HepG2 (cell line): ENCODE data around the gene DCLRE1B. TPM values are rescaled to one million over a fixed set of nuclear protein-coding genes. Genes with fewer than 3 reads are reported as not detected.

ENCODE experiments used
- ATAC-seq: fragments of 200-7000 bp; cut with Tn5 transposase; 3 replicates; pipeline ENCODE4 v1.9.1; 2020; ENCODE audit warnings: mild to moderate bottlenecking, moderate library complexity
- BruUV-seq: library from RNA; stranded (reverse); fragments of 400-500 nt; replicated peaks from 2 replicates; lab custom pipeline; 2021; lab: Mats Ljungman, UMichigan
- CTCF ChIA-PET: fragments of 300-600 bp; formaldehyde crosslinking; extraction: SDS; loops from one replicate; lab custom pipeline; 2021; ENCODE audit warnings: low total read pairs, inconsistent platforms, low intra/inter-chr PET ratio; lab: Yijun Ruan, JAX
- POLR2A ChIA-PET: fragments of 350-600 bp; sonication (Branson Sonifier 250); formaldehyde crosslinking; loops from one replicate; lab custom pipeline; 2020; ENCODE audit warnings: antibody characterized with exemption, inconsistent platforms; lab: Yijun Ruan, JAX
- DNase-seq: peaks from one replicate; pipeline ENCODE4 v3.0.0-alpha.2; 2015; ENCODE audit warnings: low spot score
- FAIRE-seq: peaks from 3 replicates; lab custom pipeline; 2011; peaks lifted over from hg19 to GRCh38; lab: Jason Lieb, UNC
- H2AFZ ChIP-seq: one replicate; pipeline ENCODE4 v1.6.1; 2011; ENCODE audit warnings: low read length, inconsistent platforms
- H3K27ac ChIP-seq: fragments of 300-600 bp; 3 replicates; pipeline ENCODE4 v1.8.0; 2011; ENCODE audit warnings: mixed run types, mild to moderate bottlenecking, mixed read lengths, low read length, inconsistent platforms; ENCODE audit not compliant: insufficient read depth; ENCODE audit errors: extremely low read length
- H3K27me3 ChIP-seq, 2 experiments: fragments of 200-600 bp in 1 of 2; 2 replicates in 1 of 2; 3 replicates in 1 of 2; pipeline versions ENCODE4 v1.6.0 to v1.8.0; 2011; ENCODE audit warnings: low read length in 2 of 2, mild to moderate bottlenecking in 2 of 2, moderate library complexity in 2 of 2, inconsistent platforms in 1 of 2; ENCODE audit not compliant: insufficient read depth in 2 of 2, control insufficient read depth in 1 of 2
- H3K36me3 ChIP-seq, 2 experiments: fragments of 200-600 bp in 1 of 2; replicated peaks in 1 of 2; 2 replicates in 1 of 2; 3 replicates in 1 of 2; pipeline versions ENCODE4 v1.5.1 to v1.8.0; 2011; ENCODE audit warnings: low read length in 2 of 2, inconsistent platforms in 1 of 2; ENCODE audit not compliant: insufficient read depth in 2 of 2, control insufficient read depth in 1 of 2
- H3K4me1 ChIP-seq: 2 replicates; pipeline ENCODE4 v1.5.1; 2012; ENCODE audit warnings: low read length, inconsistent platforms; ENCODE audit not compliant: insufficient read depth
- H3K4me2 ChIP-seq: 2 replicates; pipeline ENCODE4 v1.6.0; 2011; ENCODE audit warnings: low read depth, low read length, inconsistent platforms
- H3K4me3 ChIP-seq, 3 experiments: fragments of 200-600 bp in 1 of 3; sonication (generic), shearing (Covaris generic) in 1 of 3; replicated peaks in 1 of 3; 2 replicates each; pipeline ENCODE4 v1.5.1; 2011 to 2016; ENCODE audit warnings: low read length in 3 of 3, inconsistent platforms in 2 of 3, low read depth in 2 of 3, mild to moderate bottlenecking in 2 of 3, control low read depth in 1 of 3, mixed read lengths in 1 of 3; ENCODE audit not compliant: insufficient read depth in 1 of 3
- H3K79me2 ChIP-seq: one replicate; pipeline ENCODE4 v1.6.1; 2011; ENCODE audit warnings: low read length, inconsistent platforms; ENCODE audit not compliant: insufficient read depth
- H3K9ac ChIP-seq: 2 replicates; pipeline ENCODE4 v1.6.0; 2011; ENCODE audit warnings: mild to moderate bottlenecking, low read depth, low read length, inconsistent platforms; ENCODE audit not compliant: insufficient read depth
- H3K9me3 ChIP-seq: 2 replicates; pipeline ENCODE4 v1.5.1; 2012; ENCODE audit warnings: mild to moderate bottlenecking, low read length
- H4K20me1 ChIP-seq: 2 replicates; pipeline ENCODE4 v1.6.0; 2011; ENCODE audit warnings: inconsistent platforms, mild to moderate bottlenecking, low read length, moderate library complexity; ENCODE audit not compliant: insufficient read depth
- PLSCR1 ChIP-seq: sonication (generic); formaldehyde crosslinking; IDR thresholded peaks from 2 replicates; pipeline ENCODE4 v1.5.0; 2020; ENCODE audit warnings: missing genetic modification reagents, mild to moderate bottlenecking, borderline replicate concordance
- RFXAP ChIP-seq: sonication (generic); formaldehyde crosslinking; IDR thresholded peaks from 2 replicates; pipeline ENCODE4 v1.4.0; 2020; ENCODE audit warnings: missing genetic modification reagents, borderline replicate concordance
- SETDB1 ChIP-seq: sonication (generic); formaldehyde crosslinking; IDR thresholded peaks from 2 replicates; pipeline ENCODE4 v1.5.1; 2020; ENCODE audit warnings: missing genetic modification reagents, mild to moderate bottlenecking, borderline replicate concordance
- UBTF ChIP-seq: sonication (generic); formaldehyde crosslinking; IDR thresholded peaks from 2 replicates; pipeline ENCODE4 v1.4.0; 2020; ENCODE audit warnings: mild to moderate bottlenecking, missing genetic modification reagents
- WGBS: methylation state at CpG from one replicate; pipeline ENCODE4 v1.1.6; 2017; ENCODE audit warnings: low lambda C conversion rate; 5-methylcytosine and 5-hydroxymethylcytosine counted together
- in situ Hi-C: cut with HindIII; loops from 2 replicates; pipeline ENCODE4 v1.10.0; 2017; ENCODE audit warnings: low pct_unique_long_range_greater_than_20kb; ENCODE audit not compliant: extremely low pct_ligation_motif_present
- intact Hi-C: fragments of 100-400 bp; cut with micrococcal nuclease; formaldehyde crosslinking; loops from one replicate; pipeline ENCODE4 v1.10.0; 2022; ENCODE audit not compliant: unreplicated experiment
- polyA plus RNA-seq, 8 experiments: library from polyadenylated mRNA; depleted of rRNA in 3 of 8; stranded (reverse) in 7 of 8; unstranded in 1 of 8; fragments of >200 nt; fragmentation: Illumina TruSeq in 4 of 8; extraction: Trizol in 4 of 8; gene quantifications; 2 replicates each; pipeline versions ENCODE4 v1.2.1 to v1.2.3, GENCODE V29; 2011 to 2016; ENCODE audit warnings: low read depth in 4 of 8, missing spikeins in 1 of 8, mixed read lengths in 1 of 8; ENCODE audit not compliant: insufficient read depth in 1 of 8
- total RNA-seq, 5 experiments: library from RNA; depleted of rRNA; stranded (reverse); fragments of >200 nt; fragmentation: Illumina TruSeq; extraction: Trizol; gene quantifications; 2 replicates each; pipeline ENCODE4 v1.2.3, GENCODE V29; 2016; ENCODE audit warnings: low read depth in 1 of 5
- TF ChIP-seq, protein P1 (sequence below): sonication (generic); formaldehyde crosslinking; conservative IDR thresholded peaks from 2 replicates; pipeline ENCODE4 v1.8.1; 2023; ENCODE audit warnings: missing genetic modification reagents

Gene DCLRE1B
- total and polyA plus RNA-seq, 2 of the 13 experiments (the other 11 are each of a cell fraction or from before 2014, with no cell fraction given) = 2.7 to 8.0 TPM

DNA sequence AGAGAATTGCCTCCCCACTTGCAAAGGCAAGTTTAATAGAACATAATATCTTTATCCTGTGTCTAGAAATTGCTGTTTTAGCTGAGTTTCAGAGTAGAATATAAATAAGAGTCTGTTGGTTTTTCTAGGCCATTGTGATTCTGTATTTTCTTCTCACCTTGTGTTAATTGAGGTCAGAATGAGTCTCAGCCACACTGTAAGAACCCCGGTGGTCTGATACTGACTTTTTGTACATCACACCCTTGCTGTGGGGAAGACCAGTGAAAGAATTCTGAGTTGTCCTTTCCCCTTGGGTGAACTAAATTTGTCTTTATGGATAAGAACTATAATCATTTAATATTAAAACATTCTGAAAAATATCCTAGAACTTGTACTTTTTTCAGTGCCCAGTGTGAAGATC, 30.8 kb downstream of the DCLRE1B start:
- DNase-seq (no peak), FAIRE-seq (no peak), ATAC-seq (no peak)
- peaks cover 89% of the 10 kb centered on the region for H3K79me2 ChIP-seq
- peaks cover 4 to 11% of the 10 kb centered on the region in 2 experiments; a peak in 3 of 5 replicates for H3K36me3 ChIP-seq
- in situ Hi-C loops (no loop called here), intact Hi-C loops (no loop called here)
- H4K20me1 ChIP-seq = peaks cover 23% of the 10 kb centered on the region
- H2AFZ ChIP-seq = no peak overlapping the region
- ChIA-PET POLR2A (no interaction called here), CTCF (no interaction called here)
- TF ChIP-seq SETDB1 (CRISPR knock-in tag) (no peak), PLSCR1 (CRISPR knock-in tag) (no peak), RFXAP (CRISPR knock-in tag) (no peak), UBTF (CRISPR knock-in tag) (no peak)
- TF ChIP-seq, protein P1, sequence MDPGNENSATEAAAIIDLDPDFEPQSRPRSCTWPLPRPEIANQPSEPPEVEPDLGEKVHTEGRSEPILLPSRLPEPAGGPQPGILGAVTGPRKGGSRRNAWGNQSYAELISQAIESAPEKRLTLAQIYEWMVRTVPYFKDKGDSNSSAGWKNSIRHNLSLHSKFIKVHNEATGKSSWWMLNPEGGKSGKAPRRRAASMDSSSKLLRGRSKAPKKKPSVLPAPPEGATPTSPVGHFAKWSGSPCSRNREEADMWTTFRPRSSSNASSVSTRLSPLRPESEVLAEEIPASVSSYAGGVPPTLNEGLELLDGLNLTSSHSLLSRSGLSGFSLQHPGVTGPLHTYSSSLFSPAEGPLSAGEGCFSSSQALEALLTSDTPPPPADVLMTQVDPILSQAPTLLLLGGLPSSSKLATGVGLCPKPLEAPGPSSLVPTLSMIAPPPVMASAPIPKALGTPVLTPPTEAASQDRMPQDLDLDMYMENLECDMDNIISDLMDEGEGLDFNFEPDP (CRISPR knock-in tag) = no peak
- BruUV-seq = no TSS peak
- H3K9me3 ChIP-seq = no peaks in the 10 kb centered on the region
- peaks cover 57% of the 10 kb centered on the region for H3K4me1 ChIP-seq
- H3K9ac ChIP-seq = no peak overlapping the region
- no peaks in the 10 kb centered on the region for H3K27me3 ChIP-seq
- 95% methylated on average over 1 of the region's 1 CpG for WGBS
- no peak overlapping the region for H3K27ac ChIP-seq
- H3K4me3 ChIP-seq = no peak overlapping the region
- no peak overlapping the region for H3K4me2 ChIP-seq
